ENCODE results near the gene VTI1A.
"Not testable (repeated sequence)": the region's sequence is repeated elsewhere in the genome, so short reads cannot be mapped to it uniquely, and the experiment has no call there.

The VTI1A gene

DNA sequence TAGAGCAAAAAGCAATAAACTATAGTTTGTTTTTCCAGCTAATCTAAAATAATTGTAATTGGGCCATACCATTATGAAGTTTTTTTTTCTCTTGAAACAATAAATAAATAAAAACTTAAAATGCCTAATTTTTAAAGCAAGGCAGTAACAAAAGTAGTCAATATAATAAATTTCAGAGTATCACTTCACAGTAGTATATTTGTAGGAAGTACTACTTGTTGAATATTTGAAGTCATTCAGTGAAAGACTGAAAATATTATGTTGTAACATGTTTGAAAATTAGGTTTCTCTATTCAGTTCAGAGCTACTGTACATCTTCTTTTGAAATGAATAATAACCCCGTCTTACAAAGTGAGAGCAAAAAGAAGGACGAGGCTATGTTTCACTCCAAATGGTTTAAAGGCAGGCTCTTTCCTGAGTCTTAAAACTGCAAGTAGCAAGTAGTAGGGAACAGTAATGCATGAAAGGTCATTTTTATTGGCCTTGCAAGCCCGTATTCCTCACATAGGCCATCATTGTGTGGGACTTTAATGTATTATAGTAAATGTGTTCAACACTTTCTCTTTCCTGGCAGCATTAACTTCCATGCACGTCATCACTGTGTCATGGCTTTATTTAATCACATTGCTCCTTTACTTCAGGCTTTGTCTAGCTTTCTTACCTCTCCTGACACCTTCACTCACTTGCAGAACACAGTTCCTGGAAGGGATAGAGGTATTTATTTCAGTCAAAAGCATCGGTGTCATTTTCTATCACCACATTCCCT is 141.4 kb downstream of the VTI1A start:
- no peak for ATAC-seq (replicated peaks; ENCODE audit: extremely low read depth, poor library complexity, severe bottlenecking)
- no peak overlapping the region for H3K27ac Mint-ChIP-seq (ENCODE audit: low read depth)

GRCh38 chr10:112589081-112589480 is 142.1 kb downstream of the VTI1A start:
- Mint-ChIP-seq H3K27me3 (no peaks in the 10 kb centered on the region), H3K4me1 (no peaks in the 10 kb centered on the region), H3K36me3 (ENCODE audit: insufficient read depth) (peaks cover 4% of the 10 kb centered on the region), H3K27ac (ENCODE audit: low read depth) (no peak overlapping the region), H3K9me3 (no peaks in the 10 kb centered on the region), H3K4me3 (no peak overlapping the region)
- ATAC-seq (replicated peaks; ENCODE audit: extremely low read depth, poor library complexity, severe bottlenecking) (no peak), DNase-seq (ENCODE audit: low spot score in 2 of 2) (no peak)

More for the DNA sequence above, 141.4 kb downstream of the VTI1A start:
- H3K4me3 Mint-ChIP-seq, result no peak overlapping the region
- peaks cover 4% of the 10 kb centered on the region for H3K36me3 Mint-ChIP-seq (ENCODE audit: insufficient read depth)
- DNase-seq (ENCODE audit: low spot score in 2 of 2), result no peak
- H3K9me3 Mint-ChIP-seq, result no peaks in the 10 kb centered on the region
- no peaks in the 10 kb centered on the region for H3K27me3 Mint-ChIP-seq
- no peaks in the 10 kb centered on the region for H3K4me1 Mint-ChIP-seq

- H3K9me3 Mint-ChIP-seq, H3K4me1 Mint-ChIP-seq: not testable (repeated sequence)
Observed at GRCh38 chr10:112590786-112591185, 143.8 kb downstream of the VTI1A start.

GRCh38 chr10:112593023-112593422 is 146.0 kb downstream of the VTI1A start:
- no peak overlapping the region for H3K27ac Mint-ChIP-seq (ENCODE audit: low read depth)
- no peak for ATAC-seq (replicated peaks; ENCODE audit: extremely low read depth, poor library complexity, severe bottlenecking)
- H3K4me3 Mint-ChIP-seq, result no peak overlapping the region
- no peaks in the 10 kb centered on the region for H3K9me3 Mint-ChIP-seq
- peaks cover 4% of the 10 kb centered on the region for H3K36me3 Mint-ChIP-seq (ENCODE audit: insufficient read depth)
- no peaks in the 10 kb centered on the region for H3K27me3 Mint-ChIP-seq
- H3K4me1 Mint-ChIP-seq, result no peaks in the 10 kb centered on the region
- DNase-seq (ENCODE audit: low spot score in 2 of 2), result no peak

More at GRCh38 chr10:112590786-112591185, 143.8 kb downstream of the VTI1A start:
- H3K36me3 Mint-ChIP-seq (ENCODE audit: insufficient read depth); ATAC-seq (replicated peaks; ENCODE audit: extremely low read depth, poor library complexity, severe bottlenecking); H3K27me3 Mint-ChIP-seq; H3K4me3 Mint-ChIP-seq; DNase-seq (ENCODE audit: low spot score in 2 of 2); H3K27ac Mint-ChIP-seq (ENCODE audit: low read depth): not testable (repeated sequence)

- Mint-ChIP-seq H3K27me3 (no peaks in the 10 kb centered on the region), H3K9me3 (no peaks in the 10 kb centered on the region), H3K27ac (ENCODE audit: low read depth) (no peak overlapping the region), H3K4me3 (no peak overlapping the region), H3K36me3 (ENCODE audit: insufficient read depth) (peaks cover 2% of the 10 kb centered on the region), H3K4me1 (peaks cover 5% of the 10 kb centered on the region)
- ATAC-seq (replicated peaks; ENCODE audit: extremely low read depth, poor library complexity, severe bottlenecking) (no peak), DNase-seq (ENCODE audit: low spot score in 2 of 2) (no peak)
Observed at GRCh38 chr10:112601214-112602090, 154.4 kb downstream of the VTI1A start.

- H3K4me1 Mint-ChIP-seq, result peaks cover 5% of the 10 kb centered on the region
- H3K27me3 Mint-ChIP-seq, result no peaks in the 10 kb centered on the region
- DNase-seq (ENCODE audit: low spot score in 2 of 2), result no peak
- H3K4me3 Mint-ChIP-seq, result no peak overlapping the region
- H3K27ac Mint-ChIP-seq (ENCODE audit: low read depth), result no peak overlapping the region
- H3K9me3 Mint-ChIP-seq, result no peaks in the 10 kb centered on the region
- H3K36me3 Mint-ChIP-seq (ENCODE audit: insufficient read depth), result peaks cover 2% of the 10 kb centered on the region
- no peak for ATAC-seq (replicated peaks; ENCODE audit: extremely low read depth, poor library complexity, severe bottlenecking)
Observed at GRCh38 chr10:112603062-112603461, 156.0 kb downstream of the VTI1A start.

DNA sequence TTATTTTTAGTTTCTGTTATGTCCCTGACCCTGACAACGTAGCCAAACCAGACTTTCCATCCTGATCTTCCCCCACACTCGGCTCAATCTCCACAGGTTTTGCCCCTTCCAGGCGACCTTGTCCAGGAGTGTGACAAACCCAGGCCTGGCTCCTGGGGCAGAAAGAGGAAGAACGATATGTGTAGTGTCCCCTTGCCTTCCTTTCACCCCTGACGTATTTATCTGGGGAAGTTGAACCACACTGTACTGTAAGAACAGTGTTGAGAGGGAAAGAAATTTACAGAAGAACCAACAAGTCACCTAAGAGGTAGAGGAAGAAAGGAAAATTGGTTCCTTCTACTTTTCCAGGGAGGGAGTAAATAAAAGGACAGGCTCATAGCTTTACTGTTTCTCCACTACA is 158.0 kb downstream of the VTI1A start:
- Mint-ChIP-seq H3K36me3 (ENCODE audit: insufficient read depth) (no peaks in the 10 kb centered on the region), H3K9me3 (no peaks in the 10 kb centered on the region), H3K4me1 (peaks cover 4% of the 10 kb centered on the region), H3K27ac (ENCODE audit: low read depth) (no peak overlapping the region), H3K4me3 (no peak overlapping the region), H3K27me3 (no peaks in the 10 kb centered on the region)
- ATAC-seq (replicated peaks; ENCODE audit: extremely low read depth, poor library complexity, severe bottlenecking) (no peak), DNase-seq (ENCODE audit: low spot score in 2 of 2) (no peak)

GRCh38 chr10:112607506-112607905 is 160.5 kb downstream of the VTI1A start:
- ATAC-seq (replicated peaks; ENCODE audit: extremely low read depth, poor library complexity, severe bottlenecking), result no peak
- H3K27ac Mint-ChIP-seq (ENCODE audit: low read depth), result no peak overlapping the region
- no peak overlapping the region for H3K4me3 Mint-ChIP-seq
- H3K27me3 Mint-ChIP-seq, result no peaks in the 10 kb centered on the region
- no peaks in the 10 kb centered on the region for H3K36me3 Mint-ChIP-seq (ENCODE audit: insufficient read depth)
- no peak for DNase-seq (ENCODE audit: low spot score in 2 of 2)
- H3K9me3 Mint-ChIP-seq, result no peaks in the 10 kb centered on the region
- no peaks in the 10 kb centered on the region for H3K4me1 Mint-ChIP-seq

DNA sequence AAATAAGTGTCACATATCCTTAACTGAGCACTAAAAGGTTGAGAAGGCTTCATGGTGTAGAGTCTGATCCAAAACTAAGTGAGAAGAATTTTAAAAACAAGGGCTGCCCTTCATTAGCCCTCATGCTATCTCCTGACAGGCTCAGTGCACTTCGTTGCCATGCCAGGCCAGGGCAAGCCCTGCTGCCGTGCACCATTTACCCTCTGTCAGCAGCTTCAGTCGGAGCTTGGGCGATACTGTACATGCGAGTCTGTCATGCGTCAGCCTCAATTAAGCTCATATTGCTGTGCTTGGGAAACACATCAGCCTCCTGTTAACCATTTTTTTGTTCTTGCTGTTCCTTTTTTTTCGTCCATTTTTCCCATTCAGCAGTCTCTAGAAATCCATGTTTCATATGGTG is 166.6 kb downstream of the VTI1A start:
- Mint-ChIP-seq H3K36me3 (ENCODE audit: insufficient read depth) (no peaks in the 10 kb centered on the region), H3K27ac (ENCODE audit: low read depth) (no peak overlapping the region), H3K27me3 (no peaks in the 10 kb centered on the region), H3K4me3 (no peak overlapping the region), H3K4me1 (no peaks in the 10 kb centered on the region), H3K9me3 (peaks cover 6% of the 10 kb centered on the region)
- ATAC-seq (replicated peaks; ENCODE audit: extremely low read depth, poor library complexity, severe bottlenecking) (no peak), DNase-seq (ENCODE audit: low spot score in 2 of 2) (no peak)

GRCh38 chr10:112614072-112614471 is 167.1 kb downstream of the VTI1A start:
- DNase-seq (ENCODE audit: low spot score in 2 of 2) (no peak), ATAC-seq (replicated peaks; ENCODE audit: extremely low read depth, poor library complexity, severe bottlenecking) (no peak)
- H3K9me3 Mint-ChIP-seq, result peaks cover 6% of the 10 kb centered on the region
- H3K27me3 Mint-ChIP-seq, result no peaks in the 10 kb centered on the region
- H3K27ac Mint-ChIP-seq (ENCODE audit: low read depth), result no peak overlapping the region
- no peak overlapping the region for H3K4me3 Mint-ChIP-seq
- H3K4me1 Mint-ChIP-seq, result no peaks in the 10 kb centered on the region
- H3K36me3 Mint-ChIP-seq (ENCODE audit: insufficient read depth), result no peaks in the 10 kb centered on the region

DNA sequence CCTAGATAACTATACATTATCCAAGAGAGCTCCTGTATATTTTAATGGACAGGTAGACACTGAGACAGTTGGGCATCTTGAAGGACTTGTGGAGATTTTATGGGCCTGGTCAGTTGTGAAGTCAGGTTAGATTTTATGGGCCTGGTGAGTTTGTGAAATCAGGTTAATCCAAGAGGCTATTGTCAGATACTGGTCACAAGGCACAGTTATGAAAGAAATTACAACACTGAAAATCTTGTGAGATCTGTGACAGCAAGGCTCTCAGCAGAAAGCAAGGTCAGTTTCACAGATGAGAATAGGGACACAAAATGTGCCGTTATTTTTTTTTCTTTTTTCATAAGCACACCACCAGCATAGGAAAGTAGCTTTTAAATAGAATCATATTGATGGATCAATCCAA is 167.6 kb downstream of the VTI1A start:
- H3K9me3 Mint-ChIP-seq, result peaks cover 6% of the 10 kb centered on the region
- no peak for ATAC-seq (replicated peaks; ENCODE audit: extremely low read depth, poor library complexity, severe bottlenecking)
- H3K27me3 Mint-ChIP-seq, result no peaks in the 10 kb centered on the region

DNA sequence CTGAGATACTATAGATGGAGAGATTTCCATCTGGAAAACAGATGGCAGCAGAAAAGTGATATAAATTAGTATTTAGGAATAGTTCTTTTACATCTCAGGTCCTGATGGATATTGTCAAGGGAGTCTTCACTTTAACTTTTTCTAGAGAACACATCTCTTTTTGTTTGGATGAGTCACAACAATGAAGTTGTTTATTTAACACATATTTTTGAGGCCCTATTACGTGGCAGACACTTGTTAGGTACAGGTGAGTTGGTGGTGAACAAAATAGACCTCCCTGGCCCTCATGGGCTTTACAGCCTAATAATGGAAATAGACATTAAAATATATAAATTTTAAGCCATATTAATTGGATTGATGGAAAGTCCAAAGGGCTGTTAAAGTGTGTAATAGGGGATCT is 168.3 kb downstream of the VTI1A start:
- no peak for DNase-seq (ENCODE audit: low spot score in 2 of 2)
- no peak overlapping the region for H3K4me3 Mint-ChIP-seq
- no peak overlapping the region for H3K27ac Mint-ChIP-seq (ENCODE audit: low read depth)
- H3K4me1 Mint-ChIP-seq, result no peaks in the 10 kb centered on the region
- no peaks in the 10 kb centered on the region for H3K27me3 Mint-ChIP-seq
- H3K36me3 Mint-ChIP-seq (ENCODE audit: insufficient read depth), result peaks cover 5% of the 10 kb centered on the region
- peaks cover 6% of the 10 kb centered on the region for H3K9me3 Mint-ChIP-seq
- ATAC-seq (replicated peaks; ENCODE audit: extremely low read depth, poor library complexity, severe bottlenecking), result no peak

More for the DNA sequence above, 167.6 kb downstream of the VTI1A start:
- Mint-ChIP-seq H3K4me3 (no peak overlapping the region), H3K27ac (ENCODE audit: low read depth) (no peak overlapping the region), H3K4me1 (no peaks in the 10 kb centered on the region), H3K36me3 (ENCODE audit: insufficient read depth) (peaks cover 2% of the 10 kb centered on the region)
- DNase-seq (ENCODE audit: low spot score in 2 of 2), result no peak

- ATAC-seq (replicated peaks; ENCODE audit: extremely low read depth, poor library complexity, severe bottlenecking), result no peak
- Mint-ChIP-seq H3K9me3 (peaks cover 6% of the 10 kb centered on the region), H3K27me3 (no peaks in the 10 kb centered on the region), H3K4me3 (no peak overlapping the region), H3K36me3 (ENCODE audit: insufficient read depth) (peaks cover 5% of the 10 kb centered on the region), H3K4me1 (no peaks in the 10 kb centered on the region), H3K27ac (ENCODE audit: low read depth) (no peak overlapping the region)
- no peak for DNase-seq (ENCODE audit: low spot score in 2 of 2)
Observed at GRCh38 chr10:112616647-112617046, 169.6 kb downstream of the VTI1A start.

Data from central memory CD8-positive, alpha-beta T cell (primary cell).